ENCODE results near the gene SESN2. TPM values are rescaled to one million over a fixed set of nuclear protein-coding genes. Genes with fewer than 3 reads are reported as not detected.

SESN2 gene
- 10 to 100 TPM in 1 of 2 donors, 1 to 10 TPM in 1; 5.8 to 10.1 TPM for total RNA-seq
- polyA plus RNA-seq (ENCODE audit: insufficient read length in 2 of 2) = 10 to 100 TPM; 16.6 to 17.6 TPM
- long read RNA-seq, donor 1, partial matches to known transcripts = 0 of 2 reads
- long read RNA-seq, donor 1, other reads (novel, unspliced or antisense) = 0 of 2 reads
- long read RNA-seq, donor 2, partial matches to known transcripts = 0 of 1 reads
- long read RNA-seq, donor 2, other reads (novel, unspliced or antisense) = 0 of 1 reads
- long read RNA-seq, donor 3, partial matches to known transcripts = 6 of 6 reads
- long read RNA-seq, donor 3, other reads (novel, unspliced or antisense) = 0 of 6 reads
- long read RNA-seq, donor 4, partial matches to known transcripts = 0 of 1 reads
- long read RNA-seq, donor 4, other reads (novel, unspliced or antisense) = 0 of 1 reads

GRCh38 chr1:28259252-28259933, at the start of gene SESN2:
TSS of gene SESN2 (plus strand) at chr1:28259518. CDS start at chr1:28259848, 330 bp downstream.
- peak within 1 kb of the TSS; percentile 95 for H3K4me3 ChIP-seq (ENCODE audit: low read depth, low read length)
- WGBS (ENCODE audit: insufficient coverage) = under 1% methylated on average over 76 of the region's 76 CpGs
- no peaks in the 10 kb centered on the region for H3K9me3 ChIP-seq (ENCODE audit: control insufficient read depth, insufficient read depth, low read length)
- peak within 1 kb of the TSS; percentile 89 for H3K27ac ChIP-seq (ENCODE audit: low read depth, low read length)
- H3K36me3 ChIP-seq (ENCODE audit: control insufficient read depth, insufficient read depth, low read length) = no peaks in the 10 kb centered on the region
- peaks cover 4% of the 10 kb centered on the region for H3K27me3 ChIP-seq (ENCODE audit: control insufficient read depth, insufficient read depth, low read length)
- peak; percentile 87 to 99 (median 98) for DNase-seq (ENCODE audit: low read depth in 4 of 6, low spot score in 6 of 6)
- peaks cover 16% of the 10 kb centered on the region for H3K4me1 ChIP-seq (ENCODE audit: control insufficient read depth, insufficient read depth, low read length)

DNA sequence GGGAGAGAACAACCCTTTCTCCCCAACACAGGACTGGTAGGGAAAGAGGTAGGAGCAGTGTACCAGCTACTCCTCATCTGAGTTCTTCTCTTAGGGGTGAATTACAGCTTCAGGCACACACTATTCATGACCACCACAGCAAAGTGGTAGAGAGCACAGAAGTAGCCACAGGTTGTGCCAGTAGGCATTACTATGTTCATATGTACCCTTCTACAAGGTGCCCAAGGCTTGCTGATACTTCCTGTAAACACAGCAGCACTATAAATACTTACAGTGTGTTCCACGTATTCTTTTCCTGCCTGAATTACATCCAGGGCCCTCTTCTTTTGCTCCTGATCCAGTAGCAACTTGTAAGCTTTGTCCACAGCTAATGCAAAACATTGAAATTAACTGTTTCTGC, 49.6 kb upstream of the SESN2 start:
- Histone ChIP-seq H3K9me3 (ENCODE audit: control insufficient read depth, insufficient read depth, low read length) (no peaks in the 10 kb centered on the region), H3K36me3 (ENCODE audit: control insufficient read depth, insufficient read depth, low read length) (peaks cover 33% of the 10 kb centered on the region), H3K4me1 (ENCODE audit: control insufficient read depth, insufficient read depth, low read length) (no peaks in the 10 kb centered on the region), H3K4me3 (ENCODE audit: low read depth, low read length) (no peak overlapping the region), H3K27ac (ENCODE audit: low read depth, low read length) (no peak overlapping the region), H3K27me3 (ENCODE audit: control insufficient read depth, insufficient read depth, low read length) (no peaks in the 10 kb centered on the region)
- no peak for DNase-seq (ENCODE audit: low read depth in 4 of 6, low spot score in 6 of 6)
- WGBS (ENCODE audit: insufficient coverage) = 70% methylated on average over 1 of the region's 1 CpG

- peaks cover 13% of the 10 kb centered on the region for H3K36me3 ChIP-seq (ENCODE audit: control insufficient read depth, insufficient read depth, low read length)
Observed at GRCh38 chr1:28213315-28213714, 46.0 kb upstream of the SESN2 start.

GRCh38 chr1:28229089-28229488, 30.2 kb upstream of the SESN2 start:
- Histone ChIP-seq H3K27me3 (ENCODE audit: control insufficient read depth, insufficient read depth, low read length) (no peaks in the 10 kb centered on the region), H3K36me3 (ENCODE audit: control insufficient read depth, insufficient read depth, low read length) (peaks cover 23% of the 10 kb centered on the region), H3K27ac (ENCODE audit: low read depth, low read length) (no peak overlapping the region), H3K9me3 (ENCODE audit: control insufficient read depth, insufficient read depth, low read length) (no peaks in the 10 kb centered on the region), H3K4me1 (ENCODE audit: control insufficient read depth, insufficient read depth, low read length) (peaks cover 19% of the 10 kb centered on the region), H3K4me3 (ENCODE audit: low read depth, low read length) (no peak overlapping the region)
- DNase-seq (ENCODE audit: low read depth in 4 of 6, low spot score in 6 of 6) = no peak

More at GRCh38 chr1:28213315-28213714, 46.0 kb upstream of the SESN2 start:
- H3K27ac ChIP-seq (ENCODE audit: low read depth, low read length) = no peak overlapping the region
- H3K4me3 ChIP-seq (ENCODE audit: low read depth, low read length) = no peak overlapping the region
- H3K9me3 ChIP-seq (ENCODE audit: control insufficient read depth, insufficient read depth, low read length) = no peaks in the 10 kb centered on the region
- H3K27me3 ChIP-seq (ENCODE audit: control insufficient read depth, insufficient read depth, low read length) = no peaks in the 10 kb centered on the region
- 100% methylated on average over 1 of the region's 2 CpGs for WGBS (ENCODE audit: insufficient coverage)
- DNase-seq (ENCODE audit: low read depth in 4 of 6, low spot score in 6 of 6) = no peak
- no peaks in the 10 kb centered on the region for H3K4me1 ChIP-seq (ENCODE audit: control insufficient read depth, insufficient read depth, low read length)

DNA sequence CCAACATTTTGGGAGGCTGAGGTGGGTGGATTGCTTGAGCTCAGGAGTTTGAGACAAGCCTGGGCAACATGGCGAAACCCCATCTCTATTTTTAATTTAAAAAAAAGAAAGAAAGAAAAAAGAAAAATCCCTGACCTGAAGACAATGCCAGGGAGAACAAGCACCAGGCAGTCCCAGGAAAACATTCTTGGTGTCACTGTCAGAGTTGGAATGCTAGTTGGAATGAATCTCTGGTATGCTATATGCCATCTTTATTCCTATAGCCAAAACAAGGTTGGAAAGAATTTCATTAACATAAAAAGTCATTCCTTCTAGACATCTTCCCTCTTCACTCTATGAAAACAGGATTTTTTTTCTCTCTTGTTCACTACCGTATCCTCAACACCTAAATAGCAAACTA, 29.3 kb upstream of the SESN2 start:
- peaks cover 19% of the 10 kb centered on the region for H3K4me1 ChIP-seq (ENCODE audit: control insufficient read depth, insufficient read depth, low read length)
- H3K27ac ChIP-seq (ENCODE audit: low read depth, low read length) = no peak overlapping the region
- DNase-seq (ENCODE audit: low read depth in 4 of 6, low spot score in 6 of 6) = no peak
- no peaks in the 10 kb centered on the region for H3K9me3 ChIP-seq (ENCODE audit: control insufficient read depth, insufficient read depth, low read length)
- no peaks in the 10 kb centered on the region for H3K27me3 ChIP-seq (ENCODE audit: control insufficient read depth, insufficient read depth, low read length)
- no peak overlapping the region for H3K4me3 ChIP-seq (ENCODE audit: low read depth, low read length)
- peaks cover 17% of the 10 kb centered on the region for H3K36me3 ChIP-seq (ENCODE audit: control insufficient read depth, insufficient read depth, low read length)
- WGBS (ENCODE audit: insufficient coverage) = no CpG with 5 or more reads among the region's 2 CpGs

DNA sequence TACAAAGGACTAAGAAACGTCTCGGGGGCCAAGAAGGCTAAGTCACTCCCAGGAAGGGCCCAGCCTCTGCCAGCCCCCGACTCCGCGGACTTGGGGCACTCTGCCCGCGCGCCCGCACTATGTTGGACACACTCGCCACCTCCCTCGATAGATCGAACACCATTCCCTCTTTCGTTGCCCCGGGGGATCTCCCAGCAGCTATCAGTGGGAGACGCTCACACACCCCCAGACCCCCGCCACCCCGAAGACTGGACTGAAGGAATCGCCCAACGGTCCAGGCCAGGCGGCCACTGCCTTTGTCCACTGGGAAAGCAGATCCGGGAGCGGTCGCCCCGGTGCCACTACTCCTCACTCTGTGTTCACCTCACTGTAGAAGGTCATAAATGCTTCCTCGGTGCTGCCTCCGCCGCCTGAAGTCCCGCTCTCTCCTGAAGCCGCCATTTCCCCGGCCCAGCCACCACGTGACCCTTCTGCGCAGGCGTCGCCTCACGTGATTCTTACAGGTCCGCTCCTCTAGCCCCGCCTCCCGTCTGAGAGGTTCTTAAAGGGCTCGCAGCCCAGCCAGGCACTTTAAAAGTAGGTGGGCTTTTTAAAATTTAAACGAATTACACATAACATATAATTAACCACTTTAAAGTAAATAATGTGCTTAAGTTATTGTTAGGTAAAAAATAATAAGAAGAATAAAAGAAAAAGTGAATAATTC, 26.6 kb upstream of the SESN2 start, which contains the start of gene DNAJC8:
Gene DNAJC8 (minus strand): TSS at position 472 of the 706 bp plus-strand sequence. CDS start 31 bp downstream, at position 441.
- Histone ChIP-seq H3K9me3 (ENCODE audit: control insufficient read depth, insufficient read depth, low read length) (no peaks in the 10 kb centered on the region), H3K4me3 (ENCODE audit: low read depth, low read length) (peak within 1 kb of the TSS; percentile 100), H3K36me3 (ENCODE audit: control insufficient read depth, insufficient read depth, low read length) (peaks cover 4% of the 10 kb centered on the region), H3K4me1 (ENCODE audit: control insufficient read depth, insufficient read depth, low read length) (peaks cover 30% of the 10 kb centered on the region), H3K27ac (ENCODE audit: low read depth, low read length) (peak within 1 kb of the TSS; percentile 47), H3K27me3 (ENCODE audit: control insufficient read depth, insufficient read depth, low read length) (no peaks in the 10 kb centered on the region)
- DNase-seq (ENCODE audit: low read depth in 4 of 6, low spot score in 6 of 6) = peak in 5 of 6 donors; percentile 85 to 98 (median 88)
- WGBS (ENCODE audit: insufficient coverage) = 0% methylated on average over 31 of the region's 40 CpGs

GRCh38 chr1:28233264-28233606, 26.1 kb upstream of the SESN2 start:
- peaks cover 4% of the 10 kb centered on the region for H3K36me3 ChIP-seq (ENCODE audit: control insufficient read depth, insufficient read depth, low read length)

GRCh38 chr1:28235755-28236655, 23.3 kb upstream of the SESN2 start, which contains the start of gene ATP5IF1:
TSS of gene ATP5IF1 (plus strand) at chr1:28236124. CDS start at chr1:28236184, 60 bp downstream.
- peak within 1 kb of the TSS; percentile 100 for H3K4me3 ChIP-seq (ENCODE audit: low read depth, low read length)
- H3K36me3 ChIP-seq (ENCODE audit: control insufficient read depth, insufficient read depth, low read length) = no peaks in the 10 kb centered on the region
- H3K4me1 ChIP-seq (ENCODE audit: control insufficient read depth, insufficient read depth, low read length) = peaks cover 30% of the 10 kb centered on the region
- H3K9me3 ChIP-seq (ENCODE audit: control insufficient read depth, insufficient read depth, low read length) = no peaks in the 10 kb centered on the region
- DNase-seq (ENCODE audit: low read depth in 4 of 6, low spot score in 6 of 6) = peak; percentile 91 to 100 (median 96)
- H3K27me3 ChIP-seq (ENCODE audit: control insufficient read depth, insufficient read depth, low read length) = no peaks in the 10 kb centered on the region
- H3K27ac ChIP-seq (ENCODE audit: low read depth, low read length) = peak within 1 kb of the TSS; percentile 91
- WGBS (ENCODE audit: insufficient coverage) = under 1% methylated on average over 58 of the region's 60 CpGs

More at GRCh38 chr1:28233264-28233606, 26.1 kb upstream of the SESN2 start:
- Histone ChIP-seq H3K4me1 (ENCODE audit: control insufficient read depth, insufficient read depth, low read length) (peaks cover 30% of the 10 kb centered on the region), H3K4me3 (ENCODE audit: low read depth, low read length) (peak overlapping the region; percentile 100), H3K27ac (ENCODE audit: low read depth, low read length) (no peak overlapping the region), H3K27me3 (ENCODE audit: control insufficient read depth, insufficient read depth, low read length) (no peaks in the 10 kb centered on the region), H3K9me3 (ENCODE audit: control insufficient read depth, insufficient read depth, low read length) (no peaks in the 10 kb centered on the region)
- DNase-seq (ENCODE audit: low read depth in 4 of 6, low spot score in 6 of 6) = no peak
- WGBS (ENCODE audit: insufficient coverage) = 57% methylated on average over 11 of the region's 14 CpGs
